Measurements from ENCODE around the gene OR5L2.
"Not testable (repeated sequence)": the region's sequence is repeated elsewhere in the genome, so short reads cannot be mapped to it uniquely, and the experiment has no call there.

OR5L2 gene

DNA sequence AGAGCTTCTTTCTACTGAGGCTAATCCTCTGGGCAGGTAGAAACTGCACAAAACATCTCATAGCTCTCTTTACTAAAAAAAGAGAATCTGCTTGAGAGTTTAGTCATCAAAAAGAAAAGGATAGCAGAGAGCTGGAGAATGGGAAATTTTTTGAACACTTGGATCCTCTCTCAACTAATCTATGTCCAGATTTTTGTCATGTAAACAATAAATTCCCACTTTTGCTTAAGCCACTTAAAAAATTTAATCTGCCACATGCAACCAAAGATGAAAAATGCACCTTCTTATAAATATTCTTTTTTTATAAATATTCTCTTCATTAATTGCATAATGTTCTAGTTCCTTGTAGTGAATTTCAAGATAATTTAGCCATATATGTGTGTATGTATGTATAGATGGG lies 22.0 kb downstream of the OR5L2 start:
- Histone ChIP-seq H3K27me3 (ENCODE audit: low read length) (no peaks in the 10 kb centered on the region), H4K20me1 (ENCODE audit: low read depth, low read length) (no peaks in the 10 kb centered on the region), H3K4me2 (ENCODE audit: low read depth, low read length, poor library complexity, severe bottlenecking) (no peak overlapping the region), H3K9ac (ENCODE audit: low read length) (no peak overlapping the region), H3K36me3 (ENCODE audit: low read length) (no peaks in the 10 kb centered on the region), H3K79me2 (ENCODE audit: insufficient read depth, low read length) (no peaks in the 10 kb centered on the region), H3F3A (ENCODE audit: insufficient read depth) (no peaks in the 10 kb centered on the region), H3K27ac (ENCODE audit: low read depth, low read length) (no peak overlapping the region), H3K4me3 (ENCODE audit: insufficient read depth, low read length, poor library complexity, severe bottlenecking) (no peak overlapping the region), H3K9me2 (replicated peaks; ENCODE audit: insufficient read depth, low read length) (no peaks in the 10 kb centered on the region), H2AFZ (ENCODE audit: low read depth, low read length, severe bottlenecking) (no peak overlapping the region), H3K9me3 (ENCODE audit: insufficient read depth, low read length) (no peaks in the 10 kb centered on the region)
- TF ChIP-seq, protein P1, sequence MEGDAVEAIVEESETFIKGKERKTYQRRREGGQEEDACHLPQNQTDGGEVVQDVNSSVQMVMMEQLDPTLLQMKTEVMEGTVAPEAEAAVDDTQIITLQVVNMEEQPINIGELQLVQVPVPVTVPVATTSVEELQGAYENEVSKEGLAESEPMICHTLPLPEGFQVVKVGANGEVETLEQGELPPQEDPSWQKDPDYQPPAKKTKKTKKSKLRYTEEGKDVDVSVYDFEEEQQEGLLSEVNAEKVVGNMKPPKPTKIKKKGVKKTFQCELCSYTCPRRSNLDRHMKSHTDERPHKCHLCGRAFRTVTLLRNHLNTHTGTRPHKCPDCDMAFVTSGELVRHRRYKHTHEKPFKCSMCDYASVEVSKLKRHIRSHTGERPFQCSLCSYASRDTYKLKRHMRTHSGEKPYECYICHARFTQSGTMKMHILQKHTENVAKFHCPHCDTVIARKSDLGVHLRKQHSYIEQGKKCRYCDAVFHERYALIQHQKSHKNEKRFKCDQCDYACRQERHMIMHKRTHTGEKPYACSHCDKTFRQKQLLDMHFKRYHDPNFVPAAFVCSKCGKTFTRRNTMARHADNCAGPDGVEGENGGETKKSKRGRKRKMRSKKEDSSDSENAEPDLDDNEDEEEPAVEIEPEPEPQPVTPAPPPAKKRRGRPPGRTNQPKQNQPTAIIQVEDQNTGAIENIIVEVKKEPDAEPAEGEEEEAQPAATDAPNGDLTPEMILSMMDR (IDR thresholded peaks at IDR 0.05; ENCODE audit: insufficient read depth, low read length, poor library complexity, severe bottlenecking), result no peak
- TF ChIP-seq EZH2phosphoT487 (conservative IDR thresholded peaks at IDR 0.05; ENCODE audit: low read length), result no peak

- no peak overlapping the region for H3K4me2 ChIP-seq (ENCODE audit: low read depth, low read length, poor library complexity, severe bottlenecking)
- H3K9ac ChIP-seq (ENCODE audit: low read length), result no peak overlapping the region
- H3K9me3 ChIP-seq (ENCODE audit: insufficient read depth, low read length), result no peaks in the 10 kb centered on the region
- no peak overlapping the region for H3K4me3 ChIP-seq (ENCODE audit: insufficient read depth, low read length, poor library complexity, severe bottlenecking)
- no peaks in the 10 kb centered on the region for H3K79me2 ChIP-seq (ENCODE audit: insufficient read depth, low read length)
- no peak for TF ChIP-seq EZH2phosphoT487 (conservative IDR thresholded peaks at IDR 0.05; ENCODE audit: low read length)
- TF ChIP-seq, protein P1 (IDR thresholded peaks at IDR 0.05; ENCODE audit: insufficient read depth, low read length, poor library complexity, severe bottlenecking), result no peak
- no peaks in the 10 kb centered on the region for H3K9me2 ChIP-seq (replicated peaks; ENCODE audit: insufficient read depth, low read length)
- no peaks in the 10 kb centered on the region for H3K27me3 ChIP-seq (ENCODE audit: low read length)
- H3K36me3 ChIP-seq (ENCODE audit: low read length), result no peaks in the 10 kb centered on the region
- no peak overlapping the region for H2AFZ ChIP-seq (ENCODE audit: low read depth, low read length, severe bottlenecking)
- H3F3A ChIP-seq (ENCODE audit: insufficient read depth), result no peaks in the 10 kb centered on the region
- no peak overlapping the region for H3K27ac ChIP-seq (ENCODE audit: low read depth, low read length)
- no peaks in the 10 kb centered on the region for H4K20me1 ChIP-seq (ENCODE audit: low read depth, low read length)
Observed at GRCh38 chr11:55852141-55852540, 25.1 kb downstream of the OR5L2 start.

- Histone ChIP-seq H3K4me3 (ENCODE audit: insufficient read depth, low read length, poor library complexity, severe bottlenecking) (no peak overlapping the region), H3K4me2 (ENCODE audit: low read depth, low read length, poor library complexity, severe bottlenecking) (no peak overlapping the region), H4K20me1 (ENCODE audit: low read depth, low read length) (no peaks in the 10 kb centered on the region), H2AFZ (ENCODE audit: low read depth, low read length, severe bottlenecking) (no peak overlapping the region), H3K9me2 (replicated peaks; ENCODE audit: insufficient read depth, low read length) (no peaks in the 10 kb centered on the region), H3K27ac (ENCODE audit: low read depth, low read length) (no peak overlapping the region), H3K9me3 (ENCODE audit: insufficient read depth, low read length) (no peaks in the 10 kb centered on the region), H3K36me3 (ENCODE audit: low read length) (no peaks in the 10 kb centered on the region), H3F3A (ENCODE audit: insufficient read depth) (no peaks in the 10 kb centered on the region), H3K9ac (ENCODE audit: low read length) (no peak overlapping the region), H3K27me3 (ENCODE audit: low read length) (no peaks in the 10 kb centered on the region), H3K79me2 (ENCODE audit: insufficient read depth, low read length) (no peaks in the 10 kb centered on the region)
- TF ChIP-seq, protein P1 (IDR thresholded peaks at IDR 0.05; ENCODE audit: insufficient read depth, low read length, poor library complexity, severe bottlenecking), result no peak
- no peak for TF ChIP-seq EZH2phosphoT487 (conservative IDR thresholded peaks at IDR 0.05; ENCODE audit: low read length)
Observed at GRCh38 chr11:55854704-55855103, 27.7 kb downstream of the OR5L2 start.

- not testable (repeated sequence) for H2AFZ ChIP-seq (ENCODE audit: low read depth, low read length, severe bottlenecking); H3K36me3 ChIP-seq (ENCODE audit: low read length); H3K79me2 ChIP-seq (ENCODE audit: insufficient read depth, low read length); H3K9me3 ChIP-seq (ENCODE audit: insufficient read depth, low read length); H4K20me1 ChIP-seq (ENCODE audit: low read depth, low read length); H3K27ac ChIP-seq (ENCODE audit: low read depth, low read length); H3K9ac ChIP-seq (ENCODE audit: low read length); H3K4me2 ChIP-seq (ENCODE audit: low read depth, low read length, poor library complexity, severe bottlenecking); H3K4me3 ChIP-seq (ENCODE audit: insufficient read depth, low read length, poor library complexity, severe bottlenecking); H3K27me3 ChIP-seq (ENCODE audit: low read length); H3K9me2 ChIP-seq (replicated peaks; ENCODE audit: insufficient read depth, low read length); H3F3A ChIP-seq (ENCODE audit: insufficient read depth)
Observed at GRCh38 chr11:55867354-55867753, 40.3 kb downstream of the OR5L2 start.

DNA sequence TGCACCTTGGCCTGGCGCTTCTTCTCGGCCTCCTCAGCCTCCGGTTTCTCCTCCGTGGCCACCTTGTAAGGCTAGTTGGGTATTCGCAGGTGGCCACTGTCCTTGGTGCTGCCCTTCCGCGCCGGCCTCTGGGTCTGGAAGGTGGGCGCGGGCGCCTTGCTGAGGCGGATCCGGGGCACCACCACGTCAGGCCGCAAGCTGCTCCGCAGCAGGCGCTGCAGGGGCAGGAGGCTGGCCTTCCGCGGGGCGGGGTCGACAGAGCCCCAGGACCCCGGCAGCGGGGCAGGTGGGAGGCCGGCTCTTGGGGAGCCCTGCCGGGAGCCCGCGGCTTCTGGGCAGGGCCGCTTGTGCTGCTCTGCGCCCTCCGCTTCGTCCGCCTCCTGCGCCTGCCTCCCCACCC lies 45.7 kb downstream of the OR5L2 start:
- H3K4me3 ChIP-seq (ENCODE audit: insufficient read depth, low read length, poor library complexity, severe bottlenecking), result not testable (repeated sequence)

GRCh38 chr11:55873146-55873545 lies 46.1 kb downstream of the OR5L2 start:
- H3K79me2 ChIP-seq (ENCODE audit: insufficient read depth, low read length); H3F3A ChIP-seq (ENCODE audit: insufficient read depth); H2AFZ ChIP-seq (ENCODE audit: low read depth, low read length, severe bottlenecking); H4K20me1 ChIP-seq (ENCODE audit: low read depth, low read length); H3K9me3 ChIP-seq (ENCODE audit: insufficient read depth, low read length); H3K36me3 ChIP-seq (ENCODE audit: low read length); H3K4me3 ChIP-seq (ENCODE audit: insufficient read depth, low read length, poor library complexity, severe bottlenecking); H3K27ac ChIP-seq (ENCODE audit: low read depth, low read length); H3K27me3 ChIP-seq (ENCODE audit: low read length); H3K4me2 ChIP-seq (ENCODE audit: low read depth, low read length, poor library complexity, severe bottlenecking); H3K9me2 ChIP-seq (replicated peaks; ENCODE audit: insufficient read depth, low read length); H3K9ac ChIP-seq (ENCODE audit: low read length): not testable (repeated sequence)

More for the DNA sequence above, 45.7 kb downstream of the OR5L2 start:
- not testable (repeated sequence) for H3K79me2 ChIP-seq (ENCODE audit: insufficient read depth, low read length); H3K4me2 ChIP-seq (ENCODE audit: low read depth, low read length, poor library complexity, severe bottlenecking); H3K27me3 ChIP-seq (ENCODE audit: low read length); H4K20me1 ChIP-seq (ENCODE audit: low read depth, low read length); H3K9me3 ChIP-seq (ENCODE audit: insufficient read depth, low read length); H3F3A ChIP-seq (ENCODE audit: insufficient read depth); H2AFZ ChIP-seq (ENCODE audit: low read depth, low read length, severe bottlenecking); H3K36me3 ChIP-seq (ENCODE audit: low read length); H3K9ac ChIP-seq (ENCODE audit: low read length); H3K27ac ChIP-seq (ENCODE audit: low read depth, low read length); H3K9me2 ChIP-seq (replicated peaks; ENCODE audit: insufficient read depth, low read length)

Measured in SU-DHL-6 (cell line).